Glomerular visceral epithelial cell (primary cell): ENCODE measurements around the gene ADARB2.

Experiments used
- DNase-seq: peaks from one replicate; pipeline ENCODE4 v3.0.0-alpha.2; 2016; ENCODE audit errors: extremely low spot score

The ADARB2 gene

GRCh38 chr10:1596482-1597099 lies 140.7 kb downstream of the ADARB2 start:
- no peak for DNase-seq

- DNase-seq, result no peak
These were observed 141.6 kb downstream of the ADARB2 start for GRCh38 chr10:1595726-1596125.

GRCh38 chr10:1595242-1595600 lies 142.1 kb downstream of the ADARB2 start:
- no peak for DNase-seq

- DNase-seq, result no peak
These were observed 142.7 kb downstream of the ADARB2 start for GRCh38 chr10:1594372-1595241.

- DNase-seq, result no peak
These were observed 145.6 kb downstream of the ADARB2 start for GRCh38 chr10:1591742-1592141.

- DNase-seq, result no peak
These were observed 146.3 kb downstream of the ADARB2 start for GRCh38 chr10:1591045-1591444.

GRCh38 chr10:1589257-1589656 lies 148.1 kb downstream of the ADARB2 start:
- no peak for DNase-seq

- DNase-seq, result no peak
These were observed 154.6 kb downstream of the ADARB2 start for GRCh38 chr10:1582739-1583138.

- no peak for DNase-seq
These were observed 156.1 kb downstream of the ADARB2 start for GRCh38 chr10:1581189-1581588.

- DNase-seq, result no peak
These were observed 157.7 kb downstream of the ADARB2 start for GRCh38 chr10:1579671-1580070.

- DNase-seq, result no peak
These were observed 158.2 kb downstream of the ADARB2 start for GRCh38 chr10:1579141-1579491.

- no peak for DNase-seq
These were observed 158.8 kb downstream of the ADARB2 start for GRCh38 chr10:1578392-1579140.

GRCh38 chr10:1577945-1578344 lies 159.4 kb downstream of the ADARB2 start:
- DNase-seq, result no peak

- no peak for DNase-seq
These were observed 160.0 kb downstream of the ADARB2 start for GRCh38 chr10:1577373-1577770.

GRCh38 chr10:1576467-1577372 lies 160.6 kb downstream of the ADARB2 start:
- no peak for DNase-seq

GRCh38 chr10:1575481-1576244 lies 161.7 kb downstream of the ADARB2 start:
- DNase-seq, result no peak

- DNase-seq, result no peak
These were observed 162.6 kb downstream of the ADARB2 start for GRCh38 chr10:1574719-1575118.

- no peak for DNase-seq
These were observed 163.3 kb downstream of the ADARB2 start for GRCh38 chr10:1573981-1574380.

GRCh38 chr10:1573334-1573969 lies 163.9 kb downstream of the ADARB2 start:
- DNase-seq, result no peak

- DNase-seq, result no peak
These were observed 164.6 kb downstream of the ADARB2 start for GRCh38 chr10:1572519-1573333.
